ENCODE data around the gene HS3ST3A1.

HS3ST3A1 gene

DNA sequence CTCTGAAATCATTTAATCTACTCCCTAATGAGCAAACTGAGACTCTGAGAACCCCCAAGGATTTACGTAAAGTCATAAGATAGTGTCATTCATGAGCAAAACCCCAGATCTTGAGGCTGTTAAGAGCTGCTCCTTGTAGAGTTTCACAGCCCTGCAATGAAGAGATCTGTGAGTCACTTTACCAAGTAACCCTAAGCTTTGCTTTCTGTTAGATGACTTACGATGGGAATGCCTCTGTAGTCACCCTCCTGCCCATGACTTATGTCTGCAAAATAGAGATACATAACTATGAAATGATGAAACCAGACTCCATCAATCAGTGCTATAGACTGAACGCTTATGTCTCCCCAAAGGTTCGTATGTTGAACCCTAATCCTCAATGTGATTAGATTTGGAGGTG lies 117.7 kb downstream of the HS3ST3A1 start:
- DNase-seq: no peak

DNA sequence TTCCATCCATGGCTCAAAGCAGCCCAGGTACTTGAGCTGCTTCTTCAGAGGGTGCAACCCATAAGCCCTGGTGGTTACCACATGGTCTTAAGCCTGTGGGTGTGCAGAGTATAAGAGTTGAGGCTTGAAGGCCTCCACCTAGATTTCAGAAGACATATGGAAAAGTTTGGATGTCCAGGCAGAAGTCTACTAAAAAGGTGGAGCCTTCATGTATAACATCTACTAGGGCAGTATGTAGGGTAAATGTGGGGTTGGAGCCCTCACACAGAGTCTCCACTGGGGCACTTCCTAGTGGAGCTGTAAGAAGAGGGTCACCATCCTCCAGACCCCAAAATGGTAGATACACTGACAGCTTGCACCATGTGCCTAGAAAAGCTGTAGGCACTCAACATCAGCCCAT lies 120.9 kb downstream of the HS3ST3A1 start:
- DNase-seq: no peak

DNA sequence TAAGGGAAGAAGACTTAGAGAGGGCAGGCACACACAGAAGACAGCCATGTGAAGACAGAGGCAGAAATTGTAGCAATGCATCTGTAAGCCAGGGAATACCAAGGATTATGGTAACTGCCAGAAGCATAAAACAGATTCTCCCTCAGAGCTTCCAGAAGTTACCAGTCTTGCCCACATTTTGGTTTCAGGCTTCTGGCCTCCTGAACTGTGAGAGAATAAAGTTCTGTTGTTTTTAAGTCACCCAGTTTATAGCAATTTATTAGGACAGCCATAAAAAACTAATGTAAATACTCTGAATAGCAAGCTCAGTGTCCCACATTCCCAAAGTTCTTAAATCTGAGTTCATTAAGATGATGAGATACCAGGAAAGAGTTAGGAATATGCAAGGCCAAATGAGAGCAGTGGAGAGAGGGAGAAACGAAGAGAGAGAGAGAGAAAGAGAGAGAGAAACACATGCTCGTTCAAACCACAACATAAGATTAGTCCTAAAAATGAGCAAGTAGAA lies 123.4 kb downstream of the HS3ST3A1 start:
- no peak for DNase-seq

DNA sequence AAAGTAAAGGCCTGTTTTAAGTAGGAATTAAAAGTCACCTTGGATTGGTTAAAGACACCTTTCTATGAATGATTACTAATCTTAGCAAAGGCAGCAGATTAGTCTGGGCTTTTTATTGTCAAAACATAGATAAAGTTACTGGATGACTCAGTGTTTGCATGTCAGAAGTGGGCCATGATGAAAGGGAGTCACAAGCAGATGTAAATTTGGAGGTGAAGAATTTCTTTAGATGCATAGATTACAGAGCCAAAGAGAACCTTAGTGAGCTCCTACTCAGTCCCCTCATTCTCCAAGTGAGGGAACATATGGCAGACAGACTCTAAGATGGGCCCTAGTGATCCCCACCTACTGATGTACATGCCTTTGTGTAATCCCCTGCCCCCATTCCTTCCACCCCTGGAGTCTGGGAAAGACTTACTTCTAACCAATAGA lies 124.5 kb downstream of the HS3ST3A1 start:
- DNase-seq: no peak

DNA sequence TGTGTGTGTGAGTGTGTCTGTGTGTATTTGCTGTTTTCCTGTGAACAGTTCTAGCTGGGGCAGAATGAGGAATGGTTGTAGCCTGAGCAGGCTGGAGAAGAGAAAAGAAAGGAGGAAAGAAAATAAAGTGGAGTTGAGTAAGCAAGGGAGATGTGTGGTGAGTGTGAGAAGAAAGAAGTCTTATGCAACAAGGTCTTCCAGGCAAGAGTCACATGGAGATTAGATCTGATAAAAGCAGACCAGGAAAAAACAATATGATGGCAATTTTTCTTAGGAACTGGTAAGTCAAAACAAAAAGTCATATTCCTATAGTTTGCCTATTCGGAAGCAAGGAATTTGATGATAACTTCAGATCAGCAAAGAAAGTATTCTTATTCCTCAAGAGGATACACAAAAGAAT lies 125.0 kb downstream of the HS3ST3A1 start:
- no peak for DNase-seq

DNA sequence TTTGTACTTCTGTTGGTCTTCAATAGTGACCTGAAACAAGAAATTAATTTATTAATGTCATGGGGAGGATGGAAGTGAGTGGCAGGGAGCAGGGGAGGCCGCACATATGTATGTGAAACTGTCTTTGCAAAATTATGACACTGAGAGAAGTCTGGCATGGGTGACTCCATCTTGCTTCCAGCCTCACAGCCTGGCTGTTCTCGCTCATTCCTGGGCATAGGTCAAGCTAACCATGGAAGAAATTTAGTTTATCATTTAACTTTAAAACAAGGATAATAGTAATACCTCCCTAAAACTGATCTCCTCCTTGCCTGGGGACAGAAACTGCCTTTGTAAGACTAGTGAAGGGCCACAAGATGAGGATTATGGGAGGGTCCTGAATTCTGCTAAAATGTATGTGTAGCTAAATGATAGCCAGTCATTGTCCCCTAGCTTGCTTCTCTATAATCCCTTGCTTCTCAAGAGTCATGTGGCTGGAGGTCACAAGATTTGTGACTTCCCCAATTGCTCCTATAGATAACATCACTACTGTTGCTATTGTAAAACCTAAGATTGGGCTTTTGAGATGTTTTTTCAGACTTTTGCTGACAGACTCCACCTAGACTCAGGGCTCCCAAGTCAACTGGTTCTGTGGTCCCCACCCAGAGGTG lies 126.0 kb downstream of the HS3ST3A1 start:
- DNase-seq: no peak

DNA sequence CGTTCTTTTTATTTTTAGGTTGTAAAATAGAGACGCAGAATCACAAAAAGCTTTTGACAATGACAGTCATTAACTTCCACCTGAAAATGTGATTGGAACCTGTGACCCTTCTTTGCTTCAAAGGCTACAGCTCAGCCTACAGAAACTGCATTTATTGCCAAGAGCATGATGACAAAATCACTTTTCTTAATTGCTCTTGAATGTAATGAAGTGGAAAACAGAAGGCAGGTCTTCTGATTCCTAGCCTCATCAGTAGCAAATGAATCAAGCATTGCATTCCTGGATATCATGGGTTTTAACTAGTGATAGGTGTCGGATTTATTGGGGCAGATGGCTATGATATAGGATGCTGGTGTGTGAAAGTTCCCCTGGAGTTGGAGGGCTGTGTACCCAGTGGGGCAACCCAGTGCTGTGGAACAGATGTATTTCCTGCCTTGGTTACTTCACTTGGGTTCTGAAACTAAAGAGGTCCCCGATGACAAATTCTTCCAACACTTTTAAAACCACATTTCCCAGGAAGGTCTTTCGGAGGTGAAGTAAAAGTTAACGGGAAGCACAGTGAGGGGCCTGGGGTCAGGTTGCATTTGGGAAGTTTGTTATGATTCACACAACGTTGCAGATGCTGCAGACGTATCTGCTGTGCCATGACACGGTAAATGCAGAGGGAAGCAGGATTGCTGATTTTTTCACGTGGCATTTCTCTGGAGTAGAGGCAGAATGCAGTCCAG lies 127.5 kb downstream of the HS3ST3A1 start:
- DNase-seq: no peak

DNA sequence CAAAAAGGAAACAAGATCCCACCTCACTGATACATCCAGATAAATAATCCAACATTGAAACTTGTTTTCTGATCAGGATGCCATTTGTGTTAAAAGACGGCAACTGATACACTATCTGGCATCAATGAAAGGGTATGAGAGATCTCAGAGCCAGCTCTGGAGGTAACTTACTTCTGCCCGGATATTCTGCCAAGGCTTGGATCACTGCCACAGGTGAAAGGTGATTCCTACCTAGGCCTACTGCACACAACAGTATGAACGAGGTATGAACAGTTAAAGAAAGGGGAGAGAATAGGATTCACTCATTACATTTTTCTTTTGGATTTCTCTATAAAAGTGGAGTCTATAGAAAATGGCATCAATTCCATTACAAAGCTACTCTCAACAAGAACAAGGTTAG lies 136.1 kb downstream of the HS3ST3A1 start:
- DNase-seq: no peak

DNA sequence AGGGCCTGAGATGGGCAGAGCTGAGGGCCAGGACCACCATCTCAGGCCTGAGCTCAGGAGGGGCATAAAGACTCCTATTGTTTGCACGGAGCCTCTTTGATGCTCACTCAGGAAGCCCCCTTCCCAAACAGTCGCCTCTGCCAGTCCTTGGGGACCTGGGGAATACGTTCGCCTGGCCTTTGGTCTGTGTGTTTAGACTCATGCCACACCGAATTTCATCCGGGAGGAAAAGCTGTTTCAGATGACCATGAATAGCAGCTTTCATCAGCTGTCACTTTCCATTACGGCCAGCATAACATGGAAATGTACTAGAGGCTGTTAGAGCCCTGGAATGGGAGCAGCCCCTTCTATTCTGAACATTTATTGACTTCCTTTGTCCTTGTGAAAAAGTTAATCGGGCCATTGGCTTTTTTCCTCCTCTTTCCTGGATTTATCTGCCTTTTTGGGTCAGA lies 139.0 kb downstream of the HS3ST3A1 start:
- no peak for DNase-seq

DNA sequence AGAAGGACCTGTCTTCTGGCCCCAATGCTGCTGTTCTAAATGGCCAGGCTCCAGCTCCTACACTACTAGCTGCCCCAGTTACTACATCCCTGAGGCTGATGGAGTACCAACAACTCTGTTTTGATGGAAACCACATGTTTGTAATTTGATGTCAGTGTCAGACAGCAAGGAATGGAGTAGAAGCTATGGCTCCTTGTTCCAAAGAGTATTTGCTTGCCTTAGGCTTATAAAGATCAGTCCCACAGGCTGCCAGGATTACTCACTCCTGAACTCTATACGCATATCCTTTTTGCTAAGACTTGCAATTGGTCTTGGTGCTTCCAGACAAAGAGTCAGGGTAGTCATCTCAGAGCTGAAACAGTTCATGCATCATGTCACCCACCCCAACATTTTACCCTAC lies 139.6 kb downstream of the HS3ST3A1 start:
- no peak for DNase-seq

DNA sequence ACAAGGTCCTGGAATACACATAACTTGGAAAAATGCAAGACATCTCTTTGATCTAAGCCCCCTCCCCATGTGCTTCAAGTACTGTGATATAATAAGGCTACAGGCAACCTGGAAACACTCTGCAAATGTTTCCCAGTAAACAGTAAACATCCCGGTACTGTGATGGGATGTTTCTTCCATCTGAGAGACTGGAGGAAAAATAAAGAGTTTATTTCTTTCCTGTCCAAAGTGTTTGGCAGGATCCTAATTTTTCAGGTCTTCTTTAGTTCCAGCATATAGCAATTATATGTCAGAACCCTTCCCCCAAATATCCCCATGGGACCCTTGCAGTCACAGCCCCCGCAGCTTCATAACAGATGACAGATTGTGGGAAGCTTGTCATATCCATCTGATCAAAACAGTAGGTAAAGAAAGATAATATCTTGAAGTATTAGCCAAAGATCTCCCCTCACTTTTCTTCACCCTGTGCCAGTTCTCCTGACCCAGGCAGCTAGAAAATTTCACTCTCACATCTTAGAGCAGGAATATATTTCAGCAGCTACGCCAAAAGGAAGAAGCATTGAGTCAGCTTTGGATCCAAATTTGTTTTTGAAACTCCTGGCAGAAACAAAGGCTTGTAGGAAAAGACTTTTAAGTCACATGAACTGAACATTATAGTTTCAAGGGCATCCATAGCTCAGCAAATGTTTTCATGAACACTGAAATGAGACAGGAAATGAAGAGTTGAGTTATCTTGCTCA lies 141.3 kb downstream of the HS3ST3A1 start:
- DNase-seq: no peak

DNA sequence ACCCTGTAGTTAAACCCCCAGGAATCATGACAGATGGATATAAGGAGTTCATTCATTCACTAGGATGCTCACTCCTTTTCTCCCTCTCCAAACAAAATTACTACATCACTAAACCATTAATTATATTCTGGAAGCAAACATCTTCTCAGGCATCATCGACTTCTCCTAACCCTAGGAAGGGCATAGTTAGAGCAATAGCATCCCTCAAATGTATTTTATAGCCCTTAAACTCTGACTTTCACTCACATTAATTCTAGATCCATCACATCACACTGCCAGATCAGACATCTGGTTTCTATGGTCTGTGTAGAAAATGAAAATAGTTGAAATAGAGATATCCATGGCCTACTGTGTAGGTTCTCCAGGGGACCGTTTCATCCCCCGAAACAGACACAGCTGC lies 143.9 kb downstream of the HS3ST3A1 start:
- no peak for DNase-seq
